DOHH2 (cell line): Measurements from ENCODE around the gene TRPM3.

ENCODE experiments used
- H3F3A ChIP-seq: fragments of 200-600 bp; sonication (generic), shearing (Covaris generic); 2 replicates; pipeline ENCODE4 v1.6.0; 2016; ENCODE audit warnings: antibody characterized with exemption, mild to moderate bottlenecking; ENCODE audit not compliant: control insufficient read depth, insufficient read depth
- H3K27ac ChIP-seq: fragments of 200-600 bp; sonication (generic); 2 replicates; pipeline ENCODE4 v1.5.1; 2014; ENCODE audit warnings: low read depth, mild to moderate bottlenecking, low read length, moderate library complexity
- H3K27me3 ChIP-seq: fragments of 200-600 bp; sonication (generic); 2 replicates; pipeline ENCODE4 v1.6.1; 2014; ENCODE audit warnings: mild to moderate bottlenecking, low read length, mixed read lengths; ENCODE audit not compliant: control insufficient read depth
- H3K36me3 ChIP-seq: fragments of 200-600 bp; sonication (generic); 2 replicates; pipeline ENCODE4 v1.6.1; 2014; ENCODE audit warnings: mild to moderate bottlenecking, low read length, moderate library complexity, mixed read lengths; ENCODE audit not compliant: control insufficient read depth
- H3K4me1 ChIP-seq: fragments of 200-600 bp; sonication (generic); 2 replicates; pipeline ENCODE4 v1.6.1; 2014; ENCODE audit warnings: mild to moderate bottlenecking, low read length, mixed read lengths; ENCODE audit not compliant: control insufficient read depth
- H3K4me2 ChIP-seq: fragments of 200-600 bp; sonication (generic); 2 replicates; pipeline ENCODE4 v1.6.0; 2014; ENCODE audit warnings: mild to moderate bottlenecking, low read length, moderate library complexity
- H3K4me3 ChIP-seq: fragments of 200-600 bp; sonication (generic); 2 replicates; pipeline ENCODE4 v1.5.1; 2014; ENCODE audit warnings: mild to moderate bottlenecking, low read length, mixed read lengths
- H3K79me2 ChIP-seq: fragments of 200-600 bp; sonication (generic); 2 replicates; pipeline ENCODE4 v1.6.1; 2014; ENCODE audit warnings: mild to moderate bottlenecking, low read length, mixed read lengths; ENCODE audit not compliant: control insufficient read depth
- H3K9me2 ChIP-seq: fragments of 200-600 bp; sonication (generic); replicated peaks from 2 replicates; pipeline ENCODE4 v1.6.1; 2014; ENCODE audit warnings: mild to moderate bottlenecking, low read length, mixed read lengths; ENCODE audit not compliant: control insufficient read depth
- H3K9me3 ChIP-seq: fragments of 200-600 bp; sonication (generic); 2 replicates; pipeline ENCODE4 v1.6.1; 2014; ENCODE audit warnings: antibody characterized with exemption, low read length, mixed read lengths; ENCODE audit not compliant: control insufficient read depth, insufficient read depth
- H4K20me1 ChIP-seq: fragments of 200-600 bp; sonication (generic); 2 replicates; pipeline ENCODE4 v1.6.0; 2014; ENCODE audit warnings: low read depth, mild to moderate bottlenecking, antibody characterized with exemption, low read length, moderate library complexity; ENCODE audit not compliant: control insufficient read depth, insufficient read depth
- EZH2phosphoT487 ChIP-seq: fragments of 200-600 bp; sonication (generic); IDR thresholded peaks from 2 replicates; pipeline ENCODE4 v1.6.1; 2017; ENCODE audit warnings: borderline replicate concordance, mild to moderate bottlenecking, antibody characterized with exemption, low read length, moderate library complexity, mixed read lengths
- TF ChIP-seq, protein P1 (sequence below): fragments of 200-600 bp; sonication (generic); IDR thresholded peaks from one replicate; pipeline ENCODE4 v1.5.1; 2014; ENCODE audit warnings: antibody characterized with exemption, mild to moderate bottlenecking, low read depth, low read length; ENCODE audit not compliant: poor library complexity, severe bottlenecking

TRPM3 gene

DNA sequence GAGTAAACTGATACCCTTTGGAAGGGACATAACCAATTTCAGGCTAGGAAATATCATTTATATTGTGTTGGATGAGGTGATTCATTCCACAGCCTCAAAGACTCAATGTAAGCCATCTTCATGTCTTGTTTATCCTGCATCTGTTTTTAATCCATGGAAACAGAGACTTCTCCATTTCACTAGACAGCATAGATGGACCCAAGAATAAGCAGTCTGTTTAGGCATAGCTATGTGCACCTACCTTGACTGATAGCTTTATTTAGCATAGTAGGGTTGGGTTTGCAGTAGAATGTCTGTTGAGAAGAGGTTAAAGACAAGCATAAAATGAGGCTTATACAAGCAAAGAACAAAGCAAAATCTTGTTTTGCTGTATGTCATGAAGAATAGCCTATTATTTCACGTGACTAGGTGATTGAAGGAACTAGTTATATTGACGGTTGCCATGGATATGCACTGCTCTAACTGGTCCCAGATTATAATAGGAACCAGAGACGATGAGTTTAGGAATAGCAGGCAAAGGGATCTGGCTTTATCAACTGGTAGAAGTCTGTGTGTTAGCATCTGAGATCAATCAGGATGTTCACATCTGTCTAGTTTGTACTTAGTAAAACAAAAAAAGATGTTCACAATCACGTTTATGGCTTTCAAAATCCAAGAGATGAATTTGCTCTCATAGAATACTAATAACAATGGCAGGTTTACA is 552.2 kb downstream of the TRPM3 start:
- no peak overlapping the region for H3K4me2 ChIP-seq
- no peaks in the 10 kb centered on the region for H3K79me2 ChIP-seq
- TF ChIP-seq EZH2phosphoT487, result no peak
- TF ChIP-seq, protein P1, sequence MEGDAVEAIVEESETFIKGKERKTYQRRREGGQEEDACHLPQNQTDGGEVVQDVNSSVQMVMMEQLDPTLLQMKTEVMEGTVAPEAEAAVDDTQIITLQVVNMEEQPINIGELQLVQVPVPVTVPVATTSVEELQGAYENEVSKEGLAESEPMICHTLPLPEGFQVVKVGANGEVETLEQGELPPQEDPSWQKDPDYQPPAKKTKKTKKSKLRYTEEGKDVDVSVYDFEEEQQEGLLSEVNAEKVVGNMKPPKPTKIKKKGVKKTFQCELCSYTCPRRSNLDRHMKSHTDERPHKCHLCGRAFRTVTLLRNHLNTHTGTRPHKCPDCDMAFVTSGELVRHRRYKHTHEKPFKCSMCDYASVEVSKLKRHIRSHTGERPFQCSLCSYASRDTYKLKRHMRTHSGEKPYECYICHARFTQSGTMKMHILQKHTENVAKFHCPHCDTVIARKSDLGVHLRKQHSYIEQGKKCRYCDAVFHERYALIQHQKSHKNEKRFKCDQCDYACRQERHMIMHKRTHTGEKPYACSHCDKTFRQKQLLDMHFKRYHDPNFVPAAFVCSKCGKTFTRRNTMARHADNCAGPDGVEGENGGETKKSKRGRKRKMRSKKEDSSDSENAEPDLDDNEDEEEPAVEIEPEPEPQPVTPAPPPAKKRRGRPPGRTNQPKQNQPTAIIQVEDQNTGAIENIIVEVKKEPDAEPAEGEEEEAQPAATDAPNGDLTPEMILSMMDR, result no peak
- H3F3A ChIP-seq, result no peaks in the 10 kb centered on the region
- H4K20me1 ChIP-seq, result no peaks in the 10 kb centered on the region
- H3K4me1 ChIP-seq, result no peaks in the 10 kb centered on the region
- no peak overlapping the region for H3K27ac ChIP-seq
- H3K4me3 ChIP-seq, result no peak overlapping the region
- no peaks in the 10 kb centered on the region for H3K27me3 ChIP-seq
- no peaks in the 10 kb centered on the region for H3K36me3 ChIP-seq
- no peaks in the 10 kb centered on the region for H3K9me3 ChIP-seq
- no peaks in the 10 kb centered on the region for H3K9me2 ChIP-seq

DNA sequence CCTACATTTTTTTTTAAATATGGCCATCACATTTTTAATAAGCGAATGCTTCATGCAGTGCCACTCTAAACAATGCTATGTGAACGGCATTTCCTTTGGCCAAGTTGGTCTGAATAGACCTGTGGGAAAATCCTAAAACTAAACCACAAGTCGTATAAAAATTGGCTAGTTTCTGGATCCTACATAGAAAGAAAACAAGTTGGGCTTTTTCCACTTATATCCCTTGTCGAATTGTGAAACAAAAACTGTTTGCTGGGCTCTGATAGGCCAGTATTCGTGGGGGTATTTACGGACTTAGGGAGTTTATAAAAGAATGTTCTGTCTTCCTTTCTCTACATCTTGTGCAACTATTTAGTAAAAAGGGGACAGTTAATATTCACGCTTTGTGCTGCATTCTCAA is 553.9 kb downstream of the TRPM3 start:
- H3K27ac ChIP-seq, result no peak overlapping the region
- H3K9me2 ChIP-seq, result no peaks in the 10 kb centered on the region
- H4K20me1 ChIP-seq, result no peaks in the 10 kb centered on the region
- H3F3A ChIP-seq, result no peaks in the 10 kb centered on the region
- no peaks in the 10 kb centered on the region for H3K9me3 ChIP-seq
- peaks cover 8% of the 10 kb centered on the region for H3K4me1 ChIP-seq
- no peak overlapping the region for H3K4me2 ChIP-seq
- no peaks in the 10 kb centered on the region for H3K79me2 ChIP-seq
- no peak overlapping the region for H3K4me3 ChIP-seq
- TF ChIP-seq EZH2phosphoT487, result no peak
- TF ChIP-seq, protein P1, result no peak
- no peaks in the 10 kb centered on the region for H3K27me3 ChIP-seq
- H3K36me3 ChIP-seq, result no peaks in the 10 kb centered on the region

DNA sequence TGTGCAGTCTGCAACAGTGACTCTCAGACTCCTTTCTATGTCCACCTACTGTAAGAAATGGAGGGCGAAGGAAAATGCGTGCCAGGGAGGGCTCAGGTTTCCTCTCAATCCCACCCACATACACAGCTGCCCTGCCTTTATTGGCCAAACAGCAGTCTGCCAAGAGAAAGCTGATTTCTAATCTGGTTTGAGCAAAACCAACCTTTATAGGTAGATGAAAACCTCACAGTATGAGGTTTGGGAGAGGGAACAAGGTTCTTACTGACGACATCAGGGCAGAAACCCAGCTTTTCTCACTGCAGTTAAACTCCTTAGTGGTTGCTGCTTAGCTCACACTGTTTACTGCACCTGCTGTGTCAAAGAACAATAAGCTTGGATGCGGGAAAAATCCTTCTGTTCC is 554.7 kb downstream of the TRPM3 start:
- Histone ChIP-seq H3K27ac (no peak overlapping the region), H3K4me2 (no peak overlapping the region), H3F3A (no peaks in the 10 kb centered on the region)

More for the DNA sequence above, 554.7 kb downstream of the TRPM3 start:
- H4K20me1 ChIP-seq, result no peaks in the 10 kb centered on the region
- H3K4me1 ChIP-seq, result peaks cover 8% of the 10 kb centered on the region
- no peak overlapping the region for H3K4me3 ChIP-seq
- no peak for TF ChIP-seq EZH2phosphoT487
- TF ChIP-seq, protein P1, result no peak
- no peaks in the 10 kb centered on the region for H3K9me3 ChIP-seq
- H3K79me2 ChIP-seq, result no peaks in the 10 kb centered on the region
- H3K36me3 ChIP-seq, result no peaks in the 10 kb centered on the region
- no peaks in the 10 kb centered on the region for H3K9me2 ChIP-seq
- H3K27me3 ChIP-seq, result no peaks in the 10 kb centered on the region
